ENCODE results near the gene BOD1.
"Not testable (repeated sequence)": the region's sequence is repeated elsewhere in the genome, so short reads cannot be mapped to it uniquely, and the experiment has no call there.

GRCh38 chr5:173586133-173586532 lies 30.3 kb downstream of the BOD1 start:
- not testable (repeated sequence) for TF ChIP-seq POLR2A, CTCF (IDR thresholded peaks at IDR 0.05)
